GM18519 (cell line): Measurements from ENCODE around the gene ANKAR.
A peak's percentile ranks its signal among the peaks of the same experiment; 100 is the strongest.
"Not testable (repeated sequence)": the region's sequence is repeated elsewhere in the genome, so short reads cannot be mapped to it uniquely, and the experiment has no call there.

Experiments
- ATAC-seq: cut with Tn5 transposase; IDR thresholded peaks from one replicate; pipeline ENCODE4 v1.9.1; 2021; ENCODE audit warnings: mild to moderate bottlenecking, moderate library complexity; ENCODE audit not compliant: unreplicated experiment, low FRiP score

Gene ANKAR

GRCh38 chr2:189658306-189659212 lies 15.9 kb upstream of the ANKAR start:
- ATAC-seq = no peak

DNA sequence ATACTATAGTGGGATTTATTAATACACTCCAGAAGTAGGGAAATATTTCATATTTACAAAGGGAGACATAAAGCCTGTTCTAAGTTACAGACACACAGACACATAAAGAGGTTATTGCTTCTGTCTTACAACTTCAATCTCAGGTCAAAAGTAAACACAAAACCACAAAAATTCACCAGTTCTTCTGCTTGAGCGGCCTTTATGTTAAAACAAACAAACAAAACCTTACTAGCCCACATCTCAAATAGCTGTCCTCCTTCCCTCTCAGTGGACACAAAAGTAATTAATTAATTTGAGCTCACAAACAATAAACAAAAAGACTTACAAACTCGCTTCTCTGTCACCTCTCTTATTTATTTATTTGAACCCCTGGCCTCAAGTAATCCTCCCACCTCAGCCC lies 14.7 kb upstream of the ANKAR start:
- ATAC-seq = no peak

GRCh38 chr2:189660803-189661147 lies 13.7 kb upstream of the ANKAR start:
- ATAC-seq = no peak

DNA sequence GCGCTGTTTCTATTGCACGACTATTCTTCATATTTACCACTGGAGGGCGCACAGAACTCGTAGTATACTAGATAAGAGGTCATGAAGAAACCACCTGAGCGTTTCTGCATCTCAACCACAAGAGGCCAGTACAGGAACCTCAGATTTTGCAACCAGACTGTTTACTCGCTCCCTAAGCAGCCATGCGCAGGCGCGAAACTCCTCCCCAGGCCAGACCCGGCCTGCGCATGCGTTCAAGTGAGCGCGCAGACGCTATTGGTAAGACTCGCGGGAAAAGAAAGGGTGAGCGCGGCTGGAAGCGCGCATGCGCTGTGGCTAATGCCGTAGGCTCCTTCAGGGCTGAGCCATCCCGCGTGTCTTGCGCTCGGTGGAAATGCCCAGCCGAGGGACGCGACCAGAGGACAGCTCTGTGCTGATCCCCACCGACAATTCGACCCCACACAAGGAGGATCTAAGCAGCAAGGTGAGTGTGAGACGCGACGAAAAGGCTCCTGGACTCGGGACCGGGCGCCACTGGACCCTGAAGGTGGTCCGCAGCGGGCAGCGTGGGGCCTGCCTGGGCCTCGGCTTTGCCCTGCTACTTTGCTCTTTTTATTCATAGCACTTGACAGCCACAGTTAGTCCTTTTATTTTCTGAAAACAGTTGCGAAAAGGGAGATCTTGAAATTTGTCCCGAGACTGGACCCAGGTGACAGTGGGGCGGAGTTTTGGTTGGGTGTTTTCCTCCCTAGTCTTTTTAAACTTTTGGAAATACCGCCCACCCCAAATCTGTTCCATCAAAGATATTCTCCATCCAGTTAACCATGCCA lies 13.1 kb upstream of the ANKAR start, which contains the start of gene ASNSD1:
ASNSD1 (plus strand) TSS at position 312 of the 809 bp plus-strand sequence. CDS start 4,674 bp downstream, outside the sequence.
- peak; percentile 99 for ATAC-seq

GRCh38 chr2:189661957-189662321 lies 12.5 kb upstream of the ANKAR start:
- ATAC-seq = no peak

DNA sequence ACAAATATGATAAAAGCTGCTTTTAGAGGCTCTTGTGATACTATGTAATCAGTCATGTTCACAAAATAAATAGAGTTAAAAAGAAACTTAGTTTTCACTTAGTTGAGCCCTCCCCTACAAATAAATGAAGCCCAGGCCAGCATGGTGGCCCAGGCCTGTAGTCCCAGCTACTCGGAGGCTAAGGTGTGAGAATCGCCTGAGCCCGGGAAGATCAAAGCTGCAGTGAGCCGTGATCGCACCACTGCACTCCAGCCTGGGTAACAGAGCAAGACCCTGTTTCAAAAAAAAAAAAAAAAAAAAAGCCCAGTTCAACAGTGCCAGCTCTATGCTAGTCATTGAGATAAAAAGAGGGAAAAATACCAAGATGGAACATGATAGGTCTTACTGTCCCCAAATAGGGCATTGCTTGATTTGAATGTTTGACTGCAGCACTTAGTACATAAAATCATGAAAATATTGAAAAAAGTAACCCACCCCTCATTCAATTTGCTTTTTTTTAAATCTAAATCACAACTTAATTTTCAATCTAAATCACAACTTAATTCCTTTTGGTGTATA lies 11.7 kb upstream of the ANKAR start:
- ATAC-seq = no peak

DNA sequence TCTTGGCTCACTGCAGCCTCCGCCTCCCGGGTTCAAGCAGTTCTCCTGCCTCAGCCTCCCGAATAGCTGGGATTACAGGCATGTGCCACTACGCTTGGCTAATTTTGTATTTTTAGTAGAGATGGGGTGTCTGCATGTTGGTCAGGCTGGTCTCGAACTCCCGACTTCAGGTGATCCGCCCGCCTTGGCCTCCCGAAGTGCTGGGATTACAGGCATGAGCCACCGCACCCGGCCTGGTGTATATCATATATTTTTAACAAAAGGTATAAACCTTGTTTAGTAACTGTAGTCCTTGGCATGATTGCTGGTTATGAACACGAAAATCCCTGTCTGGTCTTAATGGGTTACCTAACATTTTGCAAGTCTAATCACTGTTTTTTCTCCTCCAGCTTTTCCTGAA lies 11.2 kb upstream of the ANKAR start:
- ATAC-seq = not testable (repeated sequence)

- no peak for ATAC-seq
Measured at GRCh38 chr2:189669913-189670312, 4.6 kb upstream of the ANKAR start.

DNA sequence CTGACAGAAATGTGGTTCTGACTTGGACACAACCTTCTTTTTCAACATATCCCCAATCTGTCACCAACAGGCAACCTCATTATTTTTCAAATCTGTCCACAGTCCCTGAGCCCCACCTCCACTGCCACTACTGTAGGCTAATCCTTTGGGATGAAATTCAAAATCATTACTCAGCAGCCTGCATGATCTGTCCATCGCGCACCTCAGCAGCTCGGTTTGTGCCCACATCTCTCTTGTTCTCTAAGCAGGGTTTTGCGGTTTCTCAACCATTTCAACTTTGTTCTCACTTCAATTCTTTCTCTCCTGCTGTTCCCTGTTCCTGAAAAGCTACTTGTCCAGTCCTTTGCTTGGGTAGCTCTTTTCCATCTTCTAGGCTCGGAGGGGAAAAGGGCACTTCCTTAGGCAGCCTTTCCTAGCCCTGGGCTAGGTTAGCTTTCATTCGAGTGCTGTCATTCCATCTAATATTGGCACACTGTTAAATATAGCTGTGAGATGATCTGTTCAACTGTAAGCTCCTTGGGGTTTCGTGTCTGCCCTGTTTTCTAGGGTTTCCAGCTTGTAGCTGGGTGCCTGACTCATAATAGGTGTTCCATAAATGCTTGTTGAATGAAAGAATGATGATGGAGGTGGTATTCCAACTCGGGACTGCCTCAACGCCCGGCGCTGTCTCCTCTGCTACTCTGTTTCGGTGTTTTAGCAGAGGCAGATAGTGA lies 653 bp upstream of the ANKAR start:
- peak; percentile 27 for ATAC-seq

DNA sequence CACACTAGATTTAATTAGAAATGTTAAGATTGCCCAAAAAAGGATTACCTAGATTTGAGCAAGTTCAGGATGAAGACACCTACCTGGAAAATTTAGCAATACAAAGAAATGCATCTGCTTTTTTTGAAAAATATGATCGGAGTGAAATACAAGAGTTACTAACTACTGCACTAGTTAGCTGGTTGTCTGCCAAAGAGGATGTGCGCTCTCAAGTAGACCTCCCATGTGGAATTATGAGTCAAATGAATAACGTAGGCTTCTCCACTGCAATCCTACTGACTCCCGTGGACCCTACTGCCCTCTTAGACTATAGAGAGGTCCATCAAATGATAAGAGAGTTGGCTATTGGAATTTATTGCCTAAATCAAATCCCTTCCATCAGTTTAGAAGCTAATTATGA lies 2.0 kb downstream of the ANKAR start:
- no peak for ATAC-seq

- ATAC-seq = no peak
Measured at GRCh38 chr2:189679226-189679625, 4.8 kb downstream of the ANKAR start.

DNA sequence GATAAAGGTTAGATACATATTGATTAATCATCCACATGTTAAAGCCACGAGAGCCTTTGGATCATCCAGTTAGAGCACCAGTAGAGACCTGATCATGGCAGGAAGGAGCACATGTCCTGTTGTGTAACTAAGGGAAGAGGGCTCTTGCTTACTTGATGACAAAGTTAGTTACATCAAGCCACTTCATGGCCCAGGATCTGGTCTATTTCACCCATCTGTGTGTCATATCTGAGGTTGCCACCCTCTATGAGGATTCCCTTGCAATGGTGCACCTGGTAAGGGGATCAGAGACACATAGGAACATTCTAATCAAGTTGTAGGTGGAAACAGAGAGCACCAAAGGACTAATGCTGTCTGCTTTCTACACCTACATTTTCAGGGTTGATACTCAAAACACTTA lies 6.7 kb downstream of the ANKAR start:
- no peak for ATAC-seq

GRCh38 chr2:189681903-189682302 lies 7.4 kb downstream of the ANKAR start:
- ATAC-seq = no peak

GRCh38 chr2:189683348-189683747 lies 8.9 kb downstream of the ANKAR start:
- no peak for ATAC-seq

DNA sequence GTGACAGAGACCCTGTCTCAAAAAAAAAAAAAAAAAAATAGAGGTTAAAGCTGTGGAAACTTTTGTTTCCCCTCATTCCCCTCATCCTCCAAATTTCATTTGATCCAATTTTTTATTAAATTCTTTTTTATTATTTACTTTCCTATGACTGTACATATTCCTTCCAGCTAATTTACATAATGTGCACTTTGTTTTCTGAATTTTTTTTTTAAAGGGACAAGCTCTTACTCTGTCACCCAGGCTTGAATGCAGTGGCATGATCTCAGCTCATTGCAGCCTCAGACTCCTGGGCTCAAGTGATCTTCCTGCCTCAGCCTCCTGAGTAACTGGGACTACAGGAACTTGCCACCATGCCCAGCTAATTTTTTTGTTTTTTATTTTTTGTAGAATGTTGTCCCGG lies 10.3 kb downstream of the ANKAR start:
- ATAC-seq = no peak

DNA sequence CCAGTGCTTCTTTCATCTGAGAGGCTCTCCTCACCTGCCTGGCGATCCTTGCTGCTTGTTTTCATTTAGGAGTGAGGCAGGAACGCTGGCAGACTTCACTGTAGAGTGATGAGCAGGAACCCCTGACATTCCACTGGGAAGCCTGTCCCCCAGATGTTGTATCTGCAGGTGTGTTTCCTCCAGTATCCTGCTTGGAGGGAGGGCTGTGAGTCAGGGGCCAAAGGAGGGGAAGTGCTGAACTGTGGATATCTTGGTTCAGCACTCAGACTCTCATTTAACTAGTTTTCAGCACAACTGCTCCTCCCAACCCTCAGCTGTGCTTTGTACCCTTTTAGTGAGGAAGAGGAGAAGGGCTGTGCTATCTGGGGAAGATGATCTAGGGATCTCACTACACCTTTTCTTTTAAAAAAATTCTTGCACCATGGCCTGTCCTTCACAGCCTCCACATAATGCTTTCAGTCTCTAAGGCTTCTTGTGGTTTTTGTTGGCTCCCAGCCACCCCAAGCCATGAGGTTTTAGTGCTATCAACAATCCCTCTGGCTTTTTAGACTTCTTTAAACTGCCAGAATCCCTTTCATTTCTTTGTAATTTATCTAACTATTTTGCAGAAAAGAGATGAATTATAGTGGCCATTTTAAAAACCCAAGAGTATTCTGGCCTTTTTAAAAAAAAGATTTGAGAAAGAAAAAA lies 11.2 kb downstream of the ANKAR start:
- no peak for ATAC-seq

DNA sequence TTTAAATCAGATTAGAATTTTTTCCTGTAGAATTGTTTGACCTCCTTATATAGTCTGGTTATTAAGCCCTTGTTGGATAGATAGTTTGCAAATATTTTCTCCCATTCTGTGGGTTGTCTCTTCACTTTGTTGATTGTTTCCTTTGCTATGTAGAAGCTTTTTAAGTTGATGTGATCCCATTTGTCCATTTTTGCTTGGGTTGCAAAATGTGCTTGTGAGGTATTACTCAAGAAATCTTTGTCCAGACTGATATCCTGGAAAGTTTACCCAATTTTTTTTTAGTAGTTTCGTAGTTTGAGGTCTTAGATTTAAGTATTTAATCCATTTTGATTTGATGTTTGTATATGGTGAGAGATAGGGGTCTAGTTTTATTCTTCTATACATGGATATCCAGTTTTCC lies 13.3 kb downstream of the ANKAR start:
- ATAC-seq = not testable (repeated sequence)

DNA sequence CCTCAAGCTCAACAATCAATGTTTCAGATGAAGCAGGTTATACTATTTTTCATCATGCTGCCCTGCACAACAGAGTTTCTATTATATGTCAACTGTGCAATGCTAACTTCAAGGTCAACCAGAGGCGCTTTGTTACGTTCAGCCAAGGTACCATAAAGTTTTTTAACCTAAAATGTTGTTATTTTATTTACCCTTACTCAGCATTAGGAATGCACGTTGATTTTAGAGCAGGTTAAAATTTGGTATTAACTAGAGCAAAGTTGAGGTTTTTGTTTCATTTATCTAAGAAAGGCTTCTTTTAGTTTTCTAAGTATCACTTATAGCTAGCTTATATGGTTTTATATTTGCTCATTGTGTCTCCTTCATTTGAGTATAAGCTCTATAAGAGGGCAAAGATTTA lies 21.8 kb downstream of the ANKAR start:
- ATAC-seq = no peak

DNA sequence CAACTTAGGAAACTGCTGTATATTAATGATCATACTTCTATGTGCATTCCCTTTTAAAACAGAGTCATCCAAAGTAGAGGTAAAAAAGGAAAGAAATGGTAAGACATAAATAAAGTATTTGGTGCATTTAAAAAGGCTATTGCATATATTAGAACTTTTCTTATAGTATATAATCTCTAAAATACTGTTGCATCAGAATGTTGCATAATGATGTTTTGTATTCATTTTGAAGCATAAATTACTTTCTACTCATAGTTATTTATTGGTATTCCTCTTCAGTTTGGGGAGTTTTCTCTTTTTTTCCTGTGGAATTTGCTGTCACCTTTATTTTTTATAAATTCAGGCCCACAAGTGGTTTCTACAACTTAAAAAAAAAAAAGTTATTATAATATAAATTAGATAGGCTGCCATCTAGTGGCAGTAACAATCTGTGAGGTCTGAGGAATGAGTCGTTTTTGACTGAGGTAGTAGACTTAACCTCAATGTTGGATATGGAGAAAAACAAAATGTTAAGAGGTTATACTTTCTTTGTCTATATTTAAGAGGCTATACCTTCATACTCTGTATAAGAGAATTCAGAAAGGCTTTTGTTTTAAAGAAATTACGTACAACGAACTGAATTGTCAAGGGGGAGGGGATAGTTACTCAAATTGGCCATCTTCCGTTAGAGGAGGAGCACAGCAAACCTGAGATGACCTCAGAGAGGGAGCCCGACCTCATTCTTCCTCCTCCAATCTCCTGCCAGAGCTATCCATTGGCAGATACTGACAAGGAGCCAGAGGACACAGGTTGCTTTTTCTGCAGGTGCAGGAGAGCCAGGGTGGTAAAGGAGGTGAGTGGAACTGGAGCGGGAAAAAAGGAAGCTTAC lies 23.8 kb downstream of the ANKAR start:
- ATAC-seq = peak; percentile 54
